ENCODE results near the gene TCEAL7.
A peak's percentile ranks its signal among the peaks of the same experiment; 100 is the strongest.

The TCEAL7 gene

DNA sequence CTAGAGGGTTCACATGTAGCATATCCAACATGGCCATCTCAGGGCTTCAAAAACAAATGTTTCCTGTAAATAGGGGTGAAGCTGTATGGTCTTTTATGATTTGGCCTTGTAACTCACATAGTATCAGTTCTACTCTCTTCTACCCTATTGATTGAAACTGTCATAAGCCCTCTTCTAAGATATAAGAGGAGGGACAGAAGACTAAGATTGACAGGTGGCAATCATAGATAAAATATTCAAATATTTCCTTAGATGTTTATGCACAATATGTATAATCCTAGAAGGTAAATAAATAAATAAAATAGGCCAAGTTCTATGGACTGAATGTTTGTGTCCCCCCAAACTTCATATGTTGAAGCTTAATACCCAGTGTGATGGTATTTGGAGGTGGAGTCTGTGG lies 39.4 kb downstream of the TCEAL7 start:
- DNase-seq = no peak

DNA sequence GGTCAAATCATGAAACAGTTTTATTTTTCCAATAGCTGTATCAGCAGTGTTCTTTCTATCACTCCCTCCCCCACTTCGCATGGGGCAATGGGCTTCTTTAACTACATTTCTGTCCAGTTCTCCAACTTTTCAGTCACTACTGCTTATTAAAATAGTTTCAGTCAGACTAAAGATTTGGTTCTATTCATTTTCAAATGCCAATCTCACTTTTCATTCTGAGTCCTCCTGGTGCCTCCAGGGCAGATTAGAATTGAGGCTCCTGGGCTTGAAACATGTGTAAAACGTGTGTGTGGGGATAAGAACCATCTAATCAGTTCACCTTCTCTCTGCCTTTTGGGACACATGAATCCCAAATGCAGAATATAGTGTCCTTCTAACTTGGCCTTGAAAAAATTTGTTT lies 42.8 kb downstream of the TCEAL7 start:
- no peak for DNase-seq

DNA sequence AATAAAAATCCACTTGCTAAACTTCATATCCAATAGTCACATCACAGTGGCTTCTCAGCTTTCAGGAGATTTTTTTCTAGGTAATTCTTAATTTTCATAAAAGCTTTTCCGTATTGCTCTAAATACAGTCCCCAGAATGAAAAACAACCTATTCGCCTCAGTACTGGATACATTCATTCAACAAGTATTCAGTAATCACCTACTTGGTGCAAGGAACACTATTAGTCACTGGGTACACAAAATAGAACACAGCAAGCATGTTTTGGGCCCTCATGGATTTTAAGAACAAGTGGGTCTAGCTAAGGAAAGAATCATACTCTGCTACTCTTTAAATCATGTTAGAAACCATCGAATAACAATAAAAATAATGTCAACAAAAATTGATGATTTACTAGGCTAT lies 43.5 kb downstream of the TCEAL7 start:
- no peak for DNase-seq

DNA sequence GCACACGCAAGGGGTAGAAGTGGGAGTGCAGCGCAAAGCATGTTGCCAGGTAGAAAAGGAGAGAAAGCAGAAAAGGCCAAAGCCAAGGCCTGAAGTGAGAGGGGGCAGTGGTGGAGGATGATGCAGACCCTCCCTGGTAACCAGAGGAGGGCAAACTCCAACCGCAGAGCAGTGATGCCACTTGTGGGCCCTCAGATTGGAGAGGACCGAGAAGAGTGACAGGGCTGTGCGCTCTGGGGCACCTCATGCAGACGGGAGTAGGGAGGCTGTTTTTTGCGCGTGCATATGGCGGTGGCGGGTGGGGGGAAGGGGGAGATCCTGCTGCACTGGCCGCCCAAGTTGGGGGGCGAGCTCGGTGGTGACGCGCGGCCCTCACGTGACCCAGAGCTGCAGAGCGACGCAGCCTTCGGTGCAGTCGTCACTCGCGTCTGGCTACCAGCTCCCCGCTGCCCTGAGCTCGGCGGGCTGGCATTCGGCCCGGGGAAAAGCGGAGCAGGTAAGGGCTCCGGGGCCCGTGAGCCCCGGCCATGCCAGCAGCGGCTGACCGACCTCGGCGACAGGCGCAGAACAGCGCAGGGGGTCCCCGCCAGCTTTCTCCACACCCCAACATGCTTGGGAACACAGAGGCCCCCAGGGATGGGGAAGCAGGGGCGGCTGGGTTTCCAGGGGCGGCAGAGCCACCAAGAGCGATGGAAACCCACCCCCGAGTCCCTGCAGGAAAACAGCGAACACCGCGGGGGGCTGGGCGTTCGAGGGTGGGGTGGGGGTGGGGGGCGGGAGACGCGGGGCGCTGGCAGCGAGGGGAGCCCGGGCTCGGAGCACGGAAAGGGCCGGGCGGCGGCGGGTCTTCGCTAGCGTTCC lies 46.3 kb downstream of the TCEAL7 start, which contains the start of gene BEX3:
Gene BEX3 (plus strand): TSS at position 421 of the 861 bp plus-strand sequence. CDS start 984 bp downstream, outside the sequence.
- peak; percentile 81 for DNase-seq

GRCh38 chrX:103376979-103377324 lies 46.9 kb downstream of the TCEAL7 start:
- peak; percentile 56 for DNase-seq

GRCh38 chrX:103378990-103379389 lies 49.0 kb downstream of the TCEAL7 start:
- no peak for DNase-seq

Measured in femur (tissue), 1 donor.